NCI-H1694 treated with DMSO at 0.1 percent for 48 hours (cell line): ENCODE data around the gene SOCS3.
"Not testable (repeated sequence)": the region's sequence is repeated elsewhere in the genome, so short reads cannot be mapped to it uniquely, and the experiment has no call there.

Experiments
- DNase-seq: peaks from one replicate; lab custom pipeline; 2025; lab: John Stamatoyannopoulos, UW

The SOCS3 gene

GRCh38 chr17:78348055-78348770, 11.7 kb downstream of the SOCS3 start:
- DNase-seq: no peak

- no peak for DNase-seq
These were observed 12.4 kb downstream of the SOCS3 start for GRCh38 chr17:78347453-78347852.

GRCh38 chr17:78346605-78347250, 13.1 kb downstream of the SOCS3 start:
- no peak for DNase-seq

DNA sequence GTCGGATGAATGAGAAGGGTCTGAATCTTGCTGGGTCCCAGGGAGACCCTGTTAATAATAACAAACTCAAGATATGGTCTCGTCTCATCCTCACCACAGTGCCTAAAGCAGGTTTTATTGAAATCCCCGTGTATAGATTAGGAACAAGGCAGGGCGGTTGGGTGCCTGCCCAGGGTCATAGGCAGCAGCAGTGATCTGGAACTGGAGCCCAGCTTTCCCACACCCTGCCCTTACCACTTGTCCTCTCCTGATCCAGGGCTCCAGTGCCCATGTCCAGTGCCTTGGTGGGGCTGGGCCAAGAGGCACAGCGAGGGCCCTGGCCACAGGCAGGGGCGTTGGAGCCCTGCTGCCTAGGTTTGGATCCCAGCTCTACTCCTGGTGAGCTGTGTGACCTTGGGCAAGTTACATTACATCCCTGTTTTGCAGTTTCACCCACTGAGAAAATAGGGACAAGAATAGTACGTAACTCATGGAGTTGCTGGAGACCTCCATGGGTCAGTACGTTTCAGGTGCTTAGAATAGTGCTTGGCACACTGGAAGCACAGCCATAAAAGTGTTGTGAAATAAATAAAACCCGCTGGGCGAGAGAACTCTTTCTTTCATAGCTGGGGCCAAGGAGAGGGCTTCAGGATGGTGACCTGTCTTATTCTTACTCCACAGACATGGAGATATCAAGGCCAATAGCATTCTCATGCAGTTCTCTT, 13.9 kb downstream of the SOCS3 start:
- DNase-seq: no peak

DNA sequence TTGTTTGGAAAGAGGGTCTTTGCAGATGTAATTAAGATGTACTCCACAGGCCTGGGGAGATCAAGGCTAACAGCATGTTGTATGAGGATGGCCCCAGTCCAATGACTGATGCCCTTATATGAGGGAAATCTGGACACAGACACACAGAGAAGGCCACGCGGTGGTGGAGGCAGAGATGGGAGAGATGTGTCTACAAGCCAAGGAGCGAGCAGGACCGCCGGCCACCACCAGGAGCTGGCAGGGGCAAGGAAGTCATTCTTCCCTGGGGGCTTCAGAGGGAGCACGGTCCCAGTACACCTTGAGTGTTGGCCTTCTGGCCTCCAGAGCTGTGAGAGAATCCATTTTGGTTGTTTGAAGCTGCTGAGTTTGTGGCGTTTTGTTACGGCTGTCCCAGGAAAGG, 14.7 kb downstream of the SOCS3 start:
- no peak for DNase-seq

- DNase-seq: no peak
These were observed 15.2 kb downstream of the SOCS3 start for GRCh38 chr17:78344666-78345065.

GRCh38 chr17:78343543-78344201, 16.2 kb downstream of the SOCS3 start:
- peak; percentile 60 for DNase-seq

GRCh38 chr17:78343187-78343542, 16.7 kb downstream of the SOCS3 start:
- DNase-seq: no peak

DNA sequence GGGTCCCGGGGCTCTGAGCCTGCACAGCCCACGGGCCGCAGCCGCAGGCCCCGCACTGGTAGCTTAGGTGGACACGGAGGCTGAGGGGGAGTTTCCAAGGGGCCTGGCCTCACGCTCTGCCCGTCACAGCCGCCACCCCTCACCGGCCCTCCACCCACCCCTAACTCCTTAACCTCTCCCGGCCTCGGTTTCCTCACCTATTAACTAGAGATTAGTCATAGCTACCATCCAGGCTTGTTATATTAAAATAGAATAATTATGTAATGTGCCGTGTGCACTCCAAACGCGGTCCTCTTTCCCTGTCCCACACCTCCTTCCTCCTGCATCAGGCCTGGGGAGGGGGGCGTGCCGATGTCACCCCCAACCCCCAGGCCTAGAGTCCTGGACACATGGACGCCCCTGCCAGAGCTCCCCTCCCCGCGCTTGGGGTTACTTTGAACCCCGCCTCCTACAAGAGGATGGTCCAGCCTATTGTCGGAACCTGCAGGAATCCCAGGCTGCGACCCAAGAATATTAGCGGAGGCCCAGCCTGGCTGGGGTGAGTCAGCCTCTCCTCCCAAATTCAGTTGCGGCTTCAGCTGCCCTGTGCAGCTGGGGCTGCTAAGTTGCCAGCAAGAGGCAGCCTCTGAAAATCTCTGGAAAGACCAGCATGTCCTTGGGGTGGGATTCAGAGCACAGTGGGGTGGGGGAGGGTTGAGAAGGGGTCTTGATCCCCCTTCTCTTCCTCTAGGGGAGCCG, 17.3 kb downstream of the SOCS3 start:
- DNase-seq: no peak

DNA sequence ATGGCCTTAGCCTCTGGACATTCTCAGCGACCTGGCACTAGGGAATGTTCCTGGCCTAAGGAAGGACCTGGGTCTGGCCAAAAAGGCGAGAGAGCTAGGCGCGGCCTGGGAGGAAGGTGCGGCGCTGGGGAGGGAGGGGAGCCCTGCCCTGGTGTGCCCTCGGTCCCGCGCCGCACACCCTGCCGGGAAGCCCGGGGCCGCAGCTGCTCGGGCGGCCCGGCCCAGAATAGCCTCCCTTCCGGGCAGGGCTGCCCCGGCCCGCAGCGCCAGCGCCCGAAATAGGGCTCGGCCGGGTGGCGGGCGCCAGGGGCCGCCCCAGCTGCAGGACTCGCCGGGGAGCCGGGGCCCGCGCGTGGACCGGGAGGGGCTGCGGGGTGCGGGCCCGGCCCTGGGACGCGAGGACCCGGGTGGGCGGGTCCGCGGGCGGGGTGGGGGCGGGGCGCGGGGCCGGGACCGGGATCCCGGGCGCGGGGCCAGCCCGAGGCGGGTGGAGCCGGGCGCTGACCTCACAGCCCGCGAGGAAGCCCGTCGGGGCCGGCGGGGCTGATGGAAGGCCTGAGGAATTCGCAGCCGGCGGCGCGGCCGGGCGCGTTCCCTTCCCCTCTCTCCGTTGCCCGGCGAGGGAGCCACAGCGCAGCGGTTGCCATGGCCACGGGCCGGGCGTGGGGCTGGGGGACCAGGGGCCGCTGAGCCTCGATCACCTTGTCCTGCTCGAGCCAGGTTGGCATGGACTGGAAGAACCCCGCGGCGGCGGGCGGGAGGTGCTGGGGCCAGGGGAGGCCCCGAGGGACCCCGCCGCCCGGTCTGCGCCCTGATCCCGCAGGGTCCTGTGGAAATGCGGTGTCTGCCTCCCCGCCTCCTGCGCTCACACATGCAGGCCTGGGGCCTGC, 18.1 kb downstream of the SOCS3 start:
- no peak for DNase-seq

DNA sequence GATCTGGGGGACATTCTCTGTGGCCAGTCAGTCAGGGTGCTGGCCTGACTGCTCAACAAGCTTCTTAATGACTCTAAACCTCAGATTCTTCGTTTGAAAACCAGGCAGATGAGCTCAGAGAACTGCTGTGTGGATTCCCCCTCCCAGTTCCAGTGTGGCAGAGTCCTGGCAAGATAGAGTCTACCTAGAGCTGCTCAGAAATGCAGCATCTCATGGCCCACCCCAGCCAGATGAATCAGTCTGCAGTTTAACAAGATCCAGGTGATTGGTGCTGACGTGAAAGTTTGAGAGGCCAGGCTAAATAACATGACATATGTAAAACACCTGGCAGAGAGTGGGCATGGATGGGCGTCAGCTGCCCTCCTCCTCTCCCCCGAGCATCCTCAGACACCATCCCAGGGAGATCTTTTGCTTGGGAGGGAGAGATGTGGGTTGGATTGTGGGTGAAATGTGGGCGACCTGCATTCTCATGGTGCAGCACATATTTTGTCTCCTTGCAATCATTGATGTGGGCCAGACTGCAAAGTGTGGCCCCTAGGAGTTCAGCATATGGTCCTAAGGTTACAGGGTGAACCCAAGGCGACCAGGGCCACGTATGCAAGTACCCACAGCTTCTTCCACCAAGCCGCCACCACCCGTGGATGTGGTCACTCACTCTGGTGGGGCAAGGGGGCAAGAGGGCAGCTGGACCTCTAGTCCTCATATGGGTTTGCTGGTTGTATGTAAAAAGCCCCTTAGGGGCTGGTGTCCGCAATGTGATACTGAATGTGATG, 19.5 kb downstream of the SOCS3 start:
- no peak for DNase-seq

DNA sequence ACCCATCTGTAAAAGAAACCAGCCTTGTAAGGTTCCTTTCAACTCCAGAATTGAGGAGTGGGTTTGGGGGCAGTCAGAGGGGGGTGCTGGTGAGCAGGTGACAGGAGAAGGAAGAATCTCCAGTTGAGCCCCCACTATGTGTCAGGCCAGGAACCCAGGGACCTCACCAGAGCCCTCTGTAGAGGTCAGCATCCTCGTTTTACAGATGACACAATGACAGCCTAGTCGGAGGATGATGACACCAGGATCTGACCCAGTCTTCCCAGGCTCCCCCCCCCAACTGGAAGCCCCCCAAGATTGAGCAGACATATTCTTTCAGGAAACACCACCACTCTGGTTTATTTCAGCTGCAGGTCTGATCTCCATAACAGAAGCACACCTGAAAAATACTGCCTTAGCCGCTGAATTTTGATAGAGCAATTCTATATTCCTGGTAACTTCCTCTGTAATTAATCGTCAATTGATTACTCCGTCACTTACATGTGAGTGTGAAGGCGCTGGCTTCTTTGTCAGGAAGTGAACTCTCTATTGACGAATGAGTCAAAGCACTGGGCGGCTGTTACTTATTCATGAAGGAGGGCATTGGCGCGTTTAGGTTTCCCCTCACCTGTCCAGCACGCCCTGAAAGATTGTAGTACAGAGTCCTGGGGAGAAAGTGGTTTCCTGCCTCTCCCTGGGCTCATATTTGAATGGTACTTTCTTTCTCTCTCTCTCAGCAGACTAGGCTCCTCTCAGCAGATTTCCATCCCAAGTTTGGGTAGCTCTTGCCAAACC, 21.2 kb downstream of the SOCS3 start:
- no peak for DNase-seq

GRCh38 chr17:78337244-78338109, 22.4 kb downstream of the SOCS3 start:
- no peak for DNase-seq

GRCh38 chr17:78335209-78335608, 24.7 kb downstream of the SOCS3 start:
- no peak for DNase-seq

DNA sequence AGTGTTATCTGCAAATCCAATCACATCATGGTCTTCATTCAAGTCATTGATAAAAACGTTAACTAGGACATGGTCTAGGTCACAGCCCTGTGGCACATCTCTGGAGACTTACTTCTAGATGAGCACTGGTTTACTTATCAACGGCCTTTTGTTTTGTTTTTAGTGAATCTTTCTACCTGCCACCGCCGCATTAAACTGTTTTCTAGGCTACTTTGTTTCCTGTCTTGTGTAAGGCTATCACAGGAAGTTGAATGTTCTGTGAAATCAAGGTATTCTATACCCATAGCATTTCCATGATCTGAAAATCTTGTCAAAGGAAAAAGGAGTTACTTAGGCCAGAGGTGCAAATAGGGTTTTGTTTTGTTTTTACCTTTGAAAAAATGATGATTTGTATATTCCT, 26.9 kb downstream of the SOCS3 start:
- DNase-seq: no peak

DNA sequence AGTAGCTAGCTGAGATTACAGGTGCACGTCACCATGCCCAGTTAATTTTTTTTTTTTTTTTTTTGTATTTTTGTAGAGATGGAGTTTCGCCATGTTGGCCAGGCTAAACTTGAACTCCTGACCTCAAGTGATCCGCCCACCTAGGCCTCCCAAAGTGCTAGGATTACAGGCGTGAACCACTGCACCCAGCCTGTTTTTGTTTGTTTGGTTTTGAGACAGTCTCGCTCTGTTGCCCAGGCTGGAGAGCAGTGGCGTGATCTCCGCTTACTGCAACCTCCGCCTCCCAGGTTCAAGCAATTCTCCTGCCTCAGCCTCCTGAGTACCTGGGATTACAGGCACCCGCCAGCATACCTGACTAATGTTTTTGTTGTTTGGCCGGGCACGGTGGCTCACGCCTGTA, 28.5 kb downstream of the SOCS3 start:
- not testable (repeated sequence) for DNase-seq

GRCh38 chr17:78330570-78331224, 29.2 kb downstream of the SOCS3 start:
- no peak for DNase-seq
